ENCODE measurements around the gene ANO2. TPM values are rescaled to one million over a fixed set of nuclear protein-coding genes. Genes with fewer than 3 reads are reported as not detected.
A peak's percentile ranks its signal among the peaks of the same experiment; 100 is the strongest.

The ANO2 gene
- total RNA-seq, 2 donors from 2014 or later, result 14.3 to 28.5 TPM

- Histone ChIP-seq H3K27ac (ENCODE audit: low read depth, low read length) (no peak overlapping the region), H3K4me3 (ENCODE audit: low read length) (no peak overlapping the region), H3K9me3 (ENCODE audit: control insufficient read depth, low read length) (no peaks in the 10 kb centered on the region), H3K4me1 (ENCODE audit: control insufficient read depth, insufficient read depth, low read length) (no peaks in the 10 kb centered on the region), H3K9ac (ENCODE audit: extremely low read depth, low read length, poor library complexity, severe bottlenecking) (no peak overlapping the region), H3K36me3 (ENCODE audit: control insufficient read depth, insufficient read depth, low read length) (no peaks in the 10 kb centered on the region), H3K27me3 (ENCODE audit: control insufficient read depth, insufficient read depth, low read length, poor library complexity, severe bottlenecking) (no peaks in the 10 kb centered on the region)
- TF ChIP-seq CTCF (conservative IDR thresholded peaks at IDR 0.05), result no peak
- Mint-ChIP-seq H3K4me1 (peaks cover 16% of the 10 kb centered on the region), H3K9me3 (peaks cover 2% of the 10 kb centered on the region), H3K27me3 (ENCODE audit: insufficient read depth) (peaks cover 45% of the 10 kb centered on the region), H3K27ac (no peak overlapping the region), H3K4me3 (no peak overlapping the region), H3K36me3 (ENCODE audit: low read depth) (no peaks in the 10 kb centered on the region)
- 89 to 91% methylated on average over 6 to 10 of the region's 10 CpGs for WGBS, 2 experiments (ENCODE audit: insufficient coverage in 1 of 2, insufficient read length in 1 of 2)
- peak; percentile 12 for DNase-seq
Measured at GRCh38 chr12:5534426-5535199, 410.4 kb downstream of the ANO2 start.

GRCh38 chr12:5533368-5533767 lies 411.7 kb downstream of the ANO2 start:
- Mint-ChIP-seq H3K27me3 (ENCODE audit: insufficient read depth) (peaks cover 32% of the 10 kb centered on the region), H3K36me3 (ENCODE audit: low read depth) (no peaks in the 10 kb centered on the region), H3K4me1 (peaks cover 16% of the 10 kb centered on the region), H3K4me3 (no peak overlapping the region), H3K9me3 (peaks cover under 1% of the 10 kb centered on the region), H3K27ac (no peak overlapping the region)
- Histone ChIP-seq H3K4me1 (ENCODE audit: control insufficient read depth, insufficient read depth, low read length) (no peaks in the 10 kb centered on the region), H3K27me3 (ENCODE audit: control insufficient read depth, insufficient read depth, low read length, poor library complexity, severe bottlenecking) (no peaks in the 10 kb centered on the region), H3K9ac (ENCODE audit: extremely low read depth, low read length, poor library complexity, severe bottlenecking) (no peak overlapping the region), H3K36me3 (ENCODE audit: control insufficient read depth, insufficient read depth, low read length) (no peaks in the 10 kb centered on the region), H3K27ac (ENCODE audit: low read depth, low read length) (no peak overlapping the region), H3K9me3 (ENCODE audit: control insufficient read depth, low read length) (no peaks in the 10 kb centered on the region), H3K4me3 (ENCODE audit: low read length) (no peak overlapping the region)
- TF ChIP-seq CTCF (conservative IDR thresholded peaks at IDR 0.05), result no peak
- 50 to 60% methylated on average over 2 to 3 of the region's 3 CpGs for WGBS, 2 experiments (ENCODE audit: insufficient coverage in 1 of 2, insufficient read length in 1 of 2)
- DNase-seq, result peak; percentile 30

GRCh38 chr12:5525783-5526367 lies 419.2 kb downstream of the ANO2 start:
- H3K36me3 Mint-ChIP-seq (ENCODE audit: low read depth), result no peaks in the 10 kb centered on the region
- Histone ChIP-seq H3K4me3 (ENCODE audit: low read length) (no peak overlapping the region), H3K9ac (ENCODE audit: extremely low read depth, low read length, poor library complexity, severe bottlenecking) (no peak overlapping the region), H3K4me1 (ENCODE audit: control insufficient read depth, insufficient read depth, low read length) (no peaks in the 10 kb centered on the region), H3K27me3 (ENCODE audit: control insufficient read depth, insufficient read depth, low read length, poor library complexity, severe bottlenecking) (no peaks in the 10 kb centered on the region), H3K9me3 (ENCODE audit: control insufficient read depth, low read length) (no peaks in the 10 kb centered on the region), H3K36me3 (ENCODE audit: control insufficient read depth, insufficient read depth, low read length) (no peaks in the 10 kb centered on the region), H3K27ac (ENCODE audit: low read depth, low read length) (no peak overlapping the region)
- WGBS, 2 experiments (ENCODE audit: insufficient coverage in 1 of 2, insufficient read length in 1 of 2), result 80 to 94% methylated on average over 1 to 2 of the region's 4 CpGs
- no peak overlapping the region for H3K4me3 Mint-ChIP-seq
- H3K27me3 Mint-ChIP-seq (ENCODE audit: insufficient read depth), result peaks cover 10% of the 10 kb centered on the region
- DNase-seq, result peak; percentile 29
- H3K9me3 Mint-ChIP-seq, result no peaks in the 10 kb centered on the region
- peak; percentile 42 for TF ChIP-seq CTCF (conservative IDR thresholded peaks at IDR 0.05)
- H3K4me1 Mint-ChIP-seq, result no peaks in the 10 kb centered on the region
- no peak overlapping the region for H3K27ac Mint-ChIP-seq

Data from endodermal cell (in vitro differentiated cells).